K562 (cell line): ENCODE measurements around the gene MYO1D. TPM values are rescaled to one million over a fixed set of nuclear protein-coding genes. Genes with fewer than 3 reads are reported as not detected.

ENCODE experiments used
- ATAC-seq: fragments of 200-7000 bp; cut with Tn5 transposase; 3 replicates; pipeline ENCODE4 v1.9.1; 2020; ENCODE audit warnings: moderate library complexity
- BruUV-seq: library from RNA; stranded (reverse); fragments of 400-500 nt; replicated peaks from 2 replicates; lab custom pipeline; 2021; lab: Mats Ljungman, UMichigan
- CTCF ChIA-PET: fragments of 300-600 bp; formaldehyde crosslinking; extraction: SDS; loops from one replicate; lab custom pipeline; 2021; ENCODE audit warnings: low intra/inter-chr PET ratio; lab: Yijun Ruan, JAX
- POLR2A ChIA-PET: fragments of 300-600, 350-650 bp; sonication (Branson Sonifier 250); formaldehyde crosslinking; extraction: SDS; loops from one replicate; lab custom pipeline; 2021; ENCODE audit warnings: antibody characterized with exemption, inconsistent platforms; lab: Yijun Ruan, JAX
- DNase-seq, 4 experiments: peaks; one replicate each; pipeline versions ENCODE4 v3.0.0 to v3.0.0-alpha.2; 2011 to 2018; ENCODE audit warnings: low spot score in 3 of 4, mixed read lengths in 3 of 4; ENCODE audit errors: extremely low read depth in 1 of 4
- FAIRE-seq: peaks from 2 replicates; lab custom pipeline; 2011; peaks lifted over from hg19 to GRCh38; lab: Jason Lieb, UNC
- H2AFZ ChIP-seq: 2 replicates; pipeline ENCODE4 v1.6.0; 2011; ENCODE audit warnings: low read depth, low read length, control low read depth, inconsistent platforms
- H3K27ac ChIP-seq: fragments of 200-600 bp; 3 replicates; pipeline ENCODE4 v1.8.0; 2011; ENCODE audit warnings: low read depth, mild to moderate bottlenecking, control low read depth, inconsistent platforms, low read length, moderate library complexity, mixed read lengths; ENCODE audit errors: extremely low read depth
- H3K27me3 ChIP-seq, 2 experiments: fragments of 300-600 bp in 1 of 2; 2 replicates in 1 of 2; 3 replicates in 1 of 2; pipeline versions ENCODE4 v1.6.0 to v1.8.0; 2011; ENCODE audit warnings: inconsistent platforms in 2 of 2, low read length in 2 of 2, mild to moderate bottlenecking in 1 of 2, mixed read lengths in 1 of 2, moderate library complexity in 1 of 2; ENCODE audit not compliant: control insufficient read depth in 2 of 2, insufficient read depth in 2 of 2
- H3K36me3 ChIP-seq: fragments of 300-600 bp; 3 replicates; pipeline ENCODE4 v1.8.0; 2011; ENCODE audit warnings: mild to moderate bottlenecking, low read length, inconsistent platforms; ENCODE audit not compliant: control insufficient read depth, insufficient read depth
- H3K4me1 ChIP-seq, 2 experiments: fragments of 200-600 bp in 1 of 2; replicated peaks in 1 of 2; 2 replicates in 1 of 2; 3 replicates in 1 of 2; pipeline versions ENCODE4 v1.5.1 to v1.8.0; 2011; ENCODE audit warnings: inconsistent platforms in 2 of 2, low read length in 2 of 2, mild to moderate bottlenecking in 1 of 2, mixed read lengths in 1 of 2, moderate library complexity in 1 of 2; ENCODE audit not compliant: control insufficient read depth in 2 of 2, insufficient read depth in 2 of 2
- H3K4me2 ChIP-seq: 2 replicates; pipeline ENCODE4 v1.6.1; 2011; ENCODE audit warnings: low read length, control low read depth, inconsistent platforms, mixed read lengths; ENCODE audit not compliant: insufficient read depth
- H3K4me3 ChIP-seq: fragments of 200-600 bp; sonication (generic), shearing (Covaris generic); 2 replicates; pipeline ENCODE4 v1.5.1; 2016; ENCODE audit warnings: control low read depth, inconsistent platforms
- H3K79me2 ChIP-seq: fragments of 200-600 bp; 3 replicates; pipeline ENCODE4 v1.8.0; 2011; ENCODE audit warnings: low read length, inconsistent platforms; ENCODE audit not compliant: control insufficient read depth, insufficient read depth
- H3K9ac ChIP-seq, 2 experiments: 2 replicates each; pipeline versions ENCODE4 v1.6.0 to v1.6.1; 2011; ENCODE audit warnings: low read depth in 2 of 2, low read length in 2 of 2, control low read depth in 1 of 2, inconsistent platforms in 1 of 2, mild to moderate bottlenecking in 1 of 2, mixed read lengths in 1 of 2; ENCODE audit not compliant: insufficient read depth in 1 of 2
- H3K9me1 ChIP-seq: one replicate; pipeline ENCODE4 v1.6.0; 2011; ENCODE audit warnings: inconsistent platforms, mild to moderate bottlenecking, low read length, moderate library complexity; ENCODE audit not compliant: control insufficient read depth, insufficient read depth
- H3K9me3 ChIP-seq: replicated peaks from 2 replicates; pipeline ENCODE4 v1.5.1; 2011; ENCODE audit warnings: low read depth, low read length, inconsistent platforms; ENCODE audit not compliant: control insufficient read depth, insufficient read depth
- H4K20me1 ChIP-seq: replicated peaks from 2 replicates; pipeline ENCODE4 v1.6.1; 2011; ENCODE audit warnings: low read length, inconsistent platforms, mixed read lengths; ENCODE audit not compliant: control insufficient read depth, insufficient read depth
- ATF3 ChIP-seq, 2 experiments: fragments of 450-650 bp in 1 of 2; sonication (generic) in 1 of 2; formaldehyde crosslinking in 1 of 2; IDR thresholded peaks in 1 of 2; conservative IDR thresholded peaks in 1 of 2; 2 replicates each; pipeline versions ENCODE4 v1.6.1 to v1.8.1; 2016 to 2023; ENCODE audit warnings: mild to moderate bottlenecking in 2 of 2, moderate library complexity in 2 of 2, inconsistent platforms in 1 of 2, missing genetic modification reagents in 1 of 2
- BRD9 ChIP-seq: fragments of 450-650 bp; IDR thresholded peaks from 2 replicates; pipeline ENCODE4 v1.6.1; 2018; ENCODE audit warnings: low read depth; ENCODE audit not compliant: partially characterized antibody
- CC2D1A ChIP-seq: fragments of 450-650 bp; IDR thresholded peaks from 2 replicates; pipeline ENCODE4 v1.6.1; 2017; ENCODE audit warnings: mild to moderate bottlenecking
- CHD4 ChIP-seq: fragments of 200-600 bp; sonication (generic); IDR thresholded peaks from 3 replicates; pipeline ENCODE4 v1.6.1; 2012; ENCODE audit warnings: low read depth, mild to moderate bottlenecking, mixed read lengths, low read length, inconsistent platforms; ENCODE audit not compliant: insufficient read depth, insufficient replicate concordance, poor library complexity, severe bottlenecking
- ETV1 ChIP-seq: fragments of 450-650 bp; conservative IDR thresholded peaks from 2 replicates; pipeline ENCODE4 v1.6.1; 2016; ENCODE audit warnings: missing genetic modification characterization, control low read depth, low read depth, missing compliant biosample characterization
- HMBOX1 ChIP-seq: sonication (generic); IDR thresholded peaks from 2 replicates; pipeline ENCODE4 v1.6.1; 2016
- HOXB6 ChIP-seq: fragments of 250-450 bp; sonication (Bioruptor Pico); IDR thresholded peaks from 2 replicates; pipeline ENCODE4 v1.5.1; 2022; ENCODE audit warnings: mild to moderate bottlenecking, borderline replicate concordance
- PHF8 ChIP-seq: fragments of 200-600 bp; sonication (generic); IDR thresholded peaks from 2 replicates; pipeline ENCODE4 v1.6.1; 2012; ENCODE audit warnings: mixed run types, mild to moderate bottlenecking, inconsistent platforms, low read length, moderate library complexity, borderline replicate concordance
- PPARD ChIP-seq: fragments of 250-450 bp; sonication (Bioruptor Pico); IDR thresholded peaks from 2 replicates; pipeline ENCODE4 v1.8.0; 2022; ENCODE audit warnings: inconsistent platforms, mild to moderate bottlenecking, moderate library complexity
- SMAD4 ChIP-seq: fragments of 250-450 bp; sonication (Bioruptor Pico); conservative IDR thresholded peaks from 2 replicates; pipeline ENCODE4 v1.8.0; 2021; ENCODE audit warnings: inconsistent platforms, mild to moderate bottlenecking, moderate library complexity
- ZBTB17 ChIP-seq: fragments of 450-650 bp; formaldehyde crosslinking; IDR thresholded peaks from 2 replicates; pipeline ENCODE4 v1.4.0; 2020; ENCODE audit warnings: mild to moderate bottlenecking
- ZNF134 ChIP-seq: fragments of 250-450 bp; sonication (Bioruptor Pico); conservative IDR thresholded peaks from 2 replicates; pipeline ENCODE4 v1.4.0; 2020
- ZNF695 ChIP-seq: fragments of 450-650 bp; formaldehyde crosslinking; IDR thresholded peaks from 2 replicates; pipeline ENCODE4 v1.4.0; 2020; ENCODE audit warnings: mild to moderate bottlenecking, moderate library complexity
- WGBS: fragments of 100-300 bp; shearing (Covaris generic); methylation state at CpG from one replicate; pipeline ENCODE4 v1.1.6; 2016; ENCODE audit warnings: low coverage, mixed read lengths; ENCODE audit not compliant: insufficient coverage; ENCODE audit errors: missing lambda C conversion rate; 5-methylcytosine and 5-hydroxymethylcytosine counted together
- in situ Hi-C: fragments of 300-500 bp; cut with MboI; formaldehyde crosslinking; loops from 4 replicates; pipeline ENCODE4 v1.15.0; 2018; ENCODE audit warnings: inconsistent platforms, mixed read lengths
- intact Hi-C: fragments of 100-400 bp; cut with micrococcal nuclease; formaldehyde crosslinking; loops from 2 replicates; pipeline ENCODE4 v1.14.2; 2022
- polyA plus RNA-seq, 8 experiments: library from polyadenylated mRNA; depleted of rRNA in 4 of 8; stranded (reverse) in 5 of 8; unstranded in 3 of 8; fragments of >200 nt; fragmentation: Nextera tagmentation in 2 of 8; fragmentation: Illumina TruSeq in 1 of 8; extraction: Ambion mirVana in 2 of 8; extraction: Trizol in 1 of 8; gene quantifications; 2 replicates each; pipeline versions ENCODE4 v1.2.1 to v1.2.3, GENCODE V29; 2011 to 2014; ENCODE audit warnings: inconsistent platforms in 1 of 8, missing spikeins in 1 of 8
- total RNA-seq, 7 experiments: library from RNA; depleted of rRNA in 6 of 7; stranded (reverse); fragments of >200 nt in 6 of 7; fragmentation: Illumina TruSeq in 2 of 7; extraction: Trizol in 2 of 7; gene quantifications; 2 replicates each; pipeline versions ENCODE4 v1.2.1 to v1.2.3, GENCODE V29; 2011 to 2021; ENCODE audit warnings: low replicate concordance in 1 of 7

Gene MYO1D
- total and polyA plus RNA-seq, 9 of the 15 experiments (the other 6 are each of a cell fraction or from before 2014, with no cell fraction given) = 2.1 to 71.2 (median 45.4) TPM

GRCh38 chr17:32815460-32815859, 61.5 kb downstream of the MYO1D start:
- 89% methylated on average over 3 of the region's 3 CpGs for WGBS
- peaks cover 32% of the 10 kb centered on the region for H3K79me2 ChIP-seq
- no peak overlapping the region for H3K4me2 ChIP-seq
- H3K27me3 ChIP-seq = no peaks in the 10 kb centered on the region
- H3K9me3 ChIP-seq = no peaks in the 10 kb centered on the region
- no peak overlapping the region for H2AFZ ChIP-seq
- intact Hi-C loops (loop anchor here (5.0 kb wide), 1 partner anchor 47 kb away; no protein-coding TSS in a partner anchor), in situ Hi-C loops (no loop called here)
- H3K9me1 ChIP-seq = no peaks in the 10 kb centered on the region
- FAIRE-seq = no peak
- ChIA-PET CTCF (no interaction called here), POLR2A (interaction anchor here (0.9 kb wide), 2 partner anchors 10 to 23 kb away, joined by 3 to 4 read pairs; no protein-coding TSS in a partner anchor)
- no peak overlapping the region for H3K27ac ChIP-seq
- no peak for DNase-seq
- no peak for ATAC-seq
- TF ChIP-seq BRD9 (no peak), ZBTB17 (CRISPR knock-in tag) (no peak), HMBOX1 (0 out of 2 replicates have a peak, but pooled peaks have one; percentile 11)
- no peak overlapping the region for H3K4me3 ChIP-seq
- no peaks in the 10 kb centered on the region; the same call in 2 of the 3 replicates for H3K36me3 ChIP-seq
- BruUV-seq = no TSS peak
- 0 out of 2 replicates have a peak, but pooled peaks cover 4% of the 10 kb centered on the region for H4K20me1 ChIP-seq
- peaks cover 3 to 24% of the 10 kb centered on the region in 2 experiments for H3K4me1 ChIP-seq
- H3K9ac ChIP-seq = no peak overlapping the region

- Histone ChIP-seq H3K27me3 (no peaks in the 10 kb centered on the region), H4K20me1 (0 out of 2 replicates have a peak, but pooled peaks cover 4% of the 10 kb centered on the region), H3K9me3 (no peaks in the 10 kb centered on the region), H3K27ac (no peak overlapping the region), H3K36me3 (no peaks in the 10 kb centered on the region; the same call in 2 of the 3 replicates), H3K9me1 (no peaks in the 10 kb centered on the region), H3K9ac (no peak overlapping the region), H3K4me1 (peaks cover 3 to 22% of the 10 kb centered on the region in 2 experiments), H2AFZ (no peak overlapping the region), H3K4me3 (no peak overlapping the region), H3K4me2 (no peak overlapping the region), H3K79me2 (peaks cover 30% of the 10 kb centered on the region)
- FAIRE-seq (no peak), DNase-seq (no peak), ATAC-seq (no peak)
- in situ Hi-C loops (no loop called here), intact Hi-C loops (loop anchor here (5.0 kb wide), 1 partner anchor 47 kb away; no protein-coding TSS in a partner anchor)
- WGBS = 85% methylated on average over 7 of the region's 7 CpGs
- BruUV-seq = no TSS peak
- POLR2A ChIA-PET = no interaction called here
- CTCF ChIA-PET = no interaction called here
- TF ChIP-seq ETV1 (tag) (0 out of 2 replicates have a peak, but pooled peaks have one; percentile 7), CC2D1A (no peak), ZNF695 (no peak), ATF3 (IDR thresholded peaks at IDR 0.05) (no peak), ATF3 (CRISPR knock-in tag; conservative IDR thresholded peaks at IDR 0.05) (no peak), PPARD (no peak), HOXB6 (no peak), SMAD4 (CRISPR knock-in tag) (0 out of 2 replicates have a peak, but pooled peaks have one; percentile 26), ZNF134 (CRISPR knock-in tag) (no peak), CHD4 (no peak), PHF8 (no peak)
These were observed 62.1 kb downstream of the MYO1D start for GRCh38 chr17:32814836-32815235.
